NT2/D1 (cell line): ENCODE results near the gene MT1B.

Source experiments
- SUZ12 ChIP-seq: IDR thresholded peaks from 2 replicates; pipeline ENCODE4 v1.6.1; 2011; ENCODE audit not compliant: insufficient read length, insufficient read depth; ENCODE audit errors: extremely low read depth
- YY1 ChIP-seq: IDR thresholded peaks from 2 replicates; pipeline ENCODE4 v1.6.1; 2011; ENCODE audit not compliant: insufficient read length, insufficient read depth
- ZNF274 ChIP-seq: IDR thresholded peaks from 2 replicates; pipeline ENCODE4 v1.6.1; 2011; ENCODE audit warnings: mild to moderate bottlenecking, low read depth, low read length

GRCh38 chr16:56629531-56629930 is 22.2 kb upstream of the MT1B start:
- TF ChIP-seq ZNF274 = no peak
- no peak for TF ChIP-seq SUZ12
- no peak for TF ChIP-seq YY1
